ELR (cell line): ENCODE measurements around the gene TMEM60.
"Not testable (repeated sequence)": the region's sequence is repeated elsewhere in the genome, so short reads cannot be mapped to it uniquely, and the experiment has no call there.

ENCODE experiments used
- DNase-seq: peaks from one replicate; pipeline ENCODE4 v3.0.0-alpha.2; 2015; ENCODE audit warnings: low read depth

TMEM60 gene

GRCh38 chr7:77811516-77812289 lies 13.5 kb upstream of the TMEM60 start:
- peak; percentile 75 for DNase-seq

- DNase-seq: no peak
Measured at GRCh38 chr7:77808517-77808916, 10.3 kb upstream of the TMEM60 start.

GRCh38 chr7:77806425-77806824 lies 8.2 kb upstream of the TMEM60 start:
- DNase-seq: no peak

GRCh38 chr7:77802557-77803405 lies 4.5 kb upstream of the TMEM60 start:
- DNase-seq: peak; percentile 13

GRCh38 chr7:77800730-77801129 lies 2.5 kb upstream of the TMEM60 start:
- no peak for DNase-seq

- DNase-seq: peak; percentile 38
Measured at GRCh38 chr7:77800158-77800557, 1.9 kb upstream of the TMEM60 start.

- peak; percentile 53 for DNase-seq
Measured at GRCh38 chr7:77799078-77799964, 1.1 kb upstream of the TMEM60 start.

GRCh38 chr7:77797734-77798393 lies 370 bp downstream of the TMEM60 start:
- DNase-seq: no peak

- no peak for DNase-seq
Measured at GRCh38 chr7:77796960-77797359, 1.3 kb downstream of the TMEM60 start.

- no peak for DNase-seq
Measured at GRCh38 chr7:77796109-77796508, 2.1 kb downstream of the TMEM60 start.

GRCh38 chr7:77794000-77794399 lies 4.2 kb downstream of the TMEM60 start:
- no peak for DNase-seq

- DNase-seq: no peak
Measured at GRCh38 chr7:77791956-77792355, 6.3 kb downstream of the TMEM60 start.

- no peak for DNase-seq
Measured at GRCh38 chr7:77791336-77791735, 6.9 kb downstream of the TMEM60 start.

GRCh38 chr7:77788327-77788902 lies 9.8 kb downstream of the TMEM60 start:
- no peak for DNase-seq

- no peak for DNase-seq
Measured at GRCh38 chr7:77786741-77787140, 11.5 kb downstream of the TMEM60 start.

- DNase-seq: no peak
Measured at GRCh38 chr7:77786018-77786417, 12.2 kb downstream of the TMEM60 start.

GRCh38 chr7:77784426-77784825 lies 13.8 kb downstream of the TMEM60 start:
- not testable (repeated sequence) for DNase-seq

- no peak for DNase-seq
Measured at GRCh38 chr7:77783545-77783944, 14.7 kb downstream of the TMEM60 start.

GRCh38 chr7:77783111-77783510 lies 15.1 kb downstream of the TMEM60 start:
- no peak for DNase-seq

GRCh38 chr7:77782383-77782782 lies 15.9 kb downstream of the TMEM60 start:
- no peak for DNase-seq

GRCh38 chr7:77778535-77778934 lies 19.7 kb downstream of the TMEM60 start:
- no peak for DNase-seq
